Glomerular visceral epithelial cell (primary cell): ENCODE data around the gene FUCA1.
A peak's percentile ranks its signal among the peaks of the same experiment; 100 is the strongest.
"Not testable (repeated sequence)": the region's sequence is repeated elsewhere in the genome, so short reads cannot be mapped to it uniquely, and the experiment has no call there.

Experiments
- DNase-seq: peaks from one replicate; pipeline ENCODE4 v3.0.0-alpha.2; 2016; ENCODE audit errors: extremely low spot score

Gene FUCA1

DNA sequence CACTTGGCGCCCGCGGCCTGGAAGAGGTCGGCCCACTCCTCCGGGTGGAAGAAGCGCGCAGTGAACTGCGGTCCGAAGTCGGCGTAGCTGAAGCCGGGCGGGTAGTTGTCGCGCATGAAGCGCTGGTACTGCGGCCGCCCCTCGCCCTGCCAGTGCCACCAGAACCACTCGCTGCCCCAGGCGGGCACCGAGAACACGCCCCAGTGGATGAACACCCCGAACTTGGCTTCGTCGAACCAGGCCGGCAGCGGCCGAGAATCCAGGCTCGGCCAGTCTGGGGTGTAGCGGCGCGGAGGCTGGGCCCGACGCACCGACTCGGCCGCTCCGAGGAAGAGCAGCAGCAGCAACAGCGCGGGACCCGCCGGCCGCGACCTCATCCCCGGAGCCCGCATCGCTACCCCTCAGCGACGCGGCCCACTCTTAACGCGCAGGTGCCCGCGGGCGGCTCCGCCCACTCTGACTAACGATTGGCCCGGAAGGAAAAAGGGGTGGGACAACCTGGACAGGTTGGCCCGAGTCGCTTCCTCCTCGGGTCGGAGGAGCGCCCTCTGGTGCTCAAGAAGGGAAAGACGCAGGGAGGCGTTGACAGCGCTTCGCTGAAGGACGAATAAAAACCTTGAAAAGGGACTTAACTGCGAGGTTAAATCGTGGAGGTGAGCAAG, at the start of gene FUCA1:
FUCA1 (minus strand) TSS at position 396 of the 662 bp plus-strand sequence; CDS start at position 392, 4 bp downstream.
- DNase-seq = peak; percentile 95

- peak; percentile 89 for DNase-seq
Observed at GRCh38 chr1:23916209-23917131, 48.4 kb upstream of the FUCA1 start.

DNA sequence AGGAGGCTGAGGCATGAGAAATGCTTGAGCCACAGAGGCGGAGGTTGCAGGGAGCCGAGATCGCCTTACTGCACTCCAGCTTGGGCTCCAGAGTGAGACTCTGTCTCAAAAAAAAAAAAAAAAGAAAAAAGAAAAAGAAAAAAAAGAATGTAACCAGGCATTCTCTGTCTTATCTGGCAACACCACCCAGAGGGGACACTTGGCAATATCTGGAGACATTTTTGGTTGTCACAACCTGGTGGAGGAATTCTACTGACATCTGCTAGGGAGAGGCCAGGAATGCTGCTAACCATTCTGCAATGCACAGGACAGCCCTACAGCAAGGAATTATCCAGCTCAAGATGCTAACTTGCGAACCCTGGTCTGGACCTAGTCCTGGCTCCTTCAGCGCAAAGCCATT, 47.4 kb upstream of the FUCA1 start:
- no peak for DNase-seq

DNA sequence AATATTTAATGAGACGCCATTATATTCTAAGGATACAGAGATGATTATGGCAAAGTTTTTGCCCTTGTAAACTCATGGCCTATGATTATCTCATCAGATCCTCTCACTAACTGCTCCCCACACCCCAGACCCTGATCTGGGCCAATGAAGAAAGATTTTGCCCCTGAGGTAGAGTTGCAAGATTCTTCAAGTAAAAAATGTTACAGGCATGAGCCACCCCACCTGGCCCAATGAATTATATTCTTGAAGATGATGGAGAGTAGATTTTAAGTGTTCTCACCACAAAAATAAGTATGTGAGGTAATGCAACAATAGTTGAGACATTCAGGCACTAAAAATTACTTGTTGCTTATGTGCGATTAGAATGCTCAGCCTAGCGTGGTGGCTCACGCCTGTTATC, 46.8 kb upstream of the FUCA1 start:
- no peak for DNase-seq

DNA sequence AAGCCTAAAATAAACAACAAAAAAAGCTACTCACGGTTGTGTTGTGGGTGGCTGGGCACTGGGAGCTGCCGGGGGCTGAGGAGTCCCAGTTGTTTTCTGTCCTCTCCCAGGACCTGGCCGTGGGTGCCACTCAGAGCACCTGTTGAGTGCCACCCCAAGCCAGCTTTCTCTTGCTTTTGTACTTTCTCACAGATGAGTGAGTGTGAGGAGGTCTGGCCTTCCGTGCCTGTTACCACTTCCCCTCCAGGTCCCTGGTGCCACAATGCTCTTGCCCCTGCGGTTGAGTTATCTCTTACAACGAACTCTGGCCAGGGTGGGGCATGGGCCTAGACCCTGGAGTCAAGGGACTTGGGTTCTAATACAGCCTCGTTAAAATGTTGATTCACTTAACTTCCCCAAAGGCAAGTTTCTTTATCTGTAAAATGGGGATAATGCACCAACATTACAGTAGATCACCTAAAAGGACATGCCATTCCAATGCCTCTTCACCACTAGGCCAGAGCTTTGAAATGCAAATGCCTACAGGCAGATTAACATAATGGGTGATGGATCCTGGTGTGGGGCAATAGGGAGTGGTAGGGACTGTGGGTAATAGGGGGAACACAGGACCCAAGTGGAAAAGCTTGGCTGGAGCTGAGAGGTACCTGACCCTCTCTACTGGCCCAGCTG, 45.3 kb upstream of the FUCA1 start, which contains the start of gene CNR2:
CNR2 (minus strand) TSS at position 151 of the 669 bp plus-strand sequence. CDS start 37,745 bp downstream, outside the sequence.
- DNase-seq = no peak

DNA sequence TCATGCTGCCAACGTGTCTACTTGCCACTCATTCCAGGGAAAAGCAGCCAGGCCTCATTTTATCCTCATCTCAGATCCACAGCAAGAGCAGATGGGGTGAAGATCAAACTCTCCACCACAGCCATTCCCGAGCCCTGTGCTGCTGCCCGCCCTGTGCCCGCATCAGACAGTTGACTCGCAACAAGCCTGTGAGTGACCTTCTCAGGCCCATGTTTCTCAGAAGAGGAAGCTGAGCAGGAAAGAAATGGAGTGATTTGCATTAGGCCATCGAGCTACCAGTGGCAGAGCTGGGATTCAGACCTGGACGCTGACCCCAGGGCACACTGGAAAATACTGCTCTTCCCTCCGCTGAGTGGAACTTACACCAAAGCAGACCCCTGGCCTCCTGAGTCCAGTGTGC, 43.8 kb upstream of the FUCA1 start:
- no peak for DNase-seq

GRCh38 chr1:23910553-23911246, 42.6 kb upstream of the FUCA1 start:
- no peak for DNase-seq

DNA sequence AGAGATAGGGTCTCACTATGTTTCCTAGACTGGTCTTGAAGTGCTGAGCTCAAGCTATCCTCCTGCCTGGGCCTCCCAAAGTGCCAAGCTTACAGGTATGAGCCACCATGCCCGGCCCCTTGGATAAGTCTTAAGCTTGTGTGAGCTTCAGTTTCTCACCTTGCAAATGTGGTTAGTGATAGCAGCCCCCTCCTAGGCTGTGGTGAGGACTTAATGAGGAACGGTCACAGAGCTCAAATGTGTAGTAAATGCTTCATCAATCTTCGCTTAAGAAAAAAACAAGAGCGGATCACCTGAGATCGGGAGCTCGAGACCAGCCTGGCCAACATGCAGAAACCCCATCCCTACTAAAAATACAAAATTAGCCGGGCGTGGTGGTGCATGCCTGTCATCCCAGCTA, 42.1 kb upstream of the FUCA1 start:
- DNase-seq = no peak

DNA sequence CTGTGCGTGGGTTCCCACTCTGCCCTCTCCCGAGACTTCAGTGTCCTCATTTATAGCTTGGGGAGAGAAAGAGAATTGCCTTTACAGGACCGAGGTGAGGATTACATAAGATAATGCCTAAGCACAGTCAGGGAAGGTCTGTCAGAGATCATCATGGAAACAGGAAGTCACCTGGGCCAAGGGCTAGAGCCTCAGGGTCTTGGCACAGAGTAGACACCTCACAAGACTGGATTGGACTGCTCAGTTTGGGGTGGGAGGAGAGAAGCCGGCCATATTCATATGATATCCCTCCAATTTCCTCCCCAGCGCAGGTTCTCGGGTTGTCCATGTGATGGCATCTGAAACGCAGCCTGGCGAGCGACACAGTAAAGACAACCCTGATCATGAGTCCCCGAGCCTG, 41.3 kb upstream of the FUCA1 start:
- no peak for DNase-seq

DNA sequence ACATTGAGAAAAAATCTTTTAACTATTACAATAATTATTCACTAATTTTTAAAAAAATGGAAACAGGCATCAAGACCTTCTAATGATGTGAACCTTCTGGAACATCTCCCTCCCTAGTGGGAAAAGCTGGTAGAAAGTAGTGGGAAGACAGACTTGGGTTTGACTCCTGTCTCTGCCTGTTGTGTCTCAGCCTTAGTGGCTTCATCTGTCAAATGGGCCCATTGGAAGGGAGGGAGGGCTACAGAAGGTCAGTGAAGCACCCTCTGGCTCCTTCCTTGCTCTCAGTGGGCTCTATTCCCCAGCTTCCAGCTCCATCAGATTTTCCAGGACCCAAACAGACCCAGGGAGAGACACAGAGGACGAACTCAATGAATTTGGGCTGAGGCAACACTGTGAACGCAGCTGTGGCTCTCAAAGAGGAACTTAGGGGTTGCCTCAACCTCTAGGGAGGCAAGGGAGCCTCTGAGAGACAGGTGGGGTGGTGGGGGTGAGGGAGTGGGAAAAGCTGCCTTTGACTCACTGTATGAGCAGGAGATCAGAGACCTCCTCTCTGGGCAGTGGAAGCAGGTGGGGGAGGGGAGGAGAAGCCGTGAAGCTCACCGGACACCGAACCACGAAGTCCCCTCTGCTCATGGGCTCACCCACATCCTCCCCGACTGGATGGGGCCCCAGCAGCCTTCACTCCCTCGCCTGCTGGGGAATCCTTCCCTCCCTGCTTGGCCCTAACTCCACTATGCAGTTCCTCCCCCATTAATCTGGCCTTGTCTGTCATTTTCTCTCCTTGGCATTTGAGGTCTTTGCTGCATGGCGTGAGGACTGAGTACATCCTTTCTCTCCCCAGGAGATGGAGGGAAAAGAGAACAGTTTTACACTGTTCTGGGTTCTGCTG, 40.6 kb upstream of the FUCA1 start:
- DNase-seq = peak; percentile 32

DNA sequence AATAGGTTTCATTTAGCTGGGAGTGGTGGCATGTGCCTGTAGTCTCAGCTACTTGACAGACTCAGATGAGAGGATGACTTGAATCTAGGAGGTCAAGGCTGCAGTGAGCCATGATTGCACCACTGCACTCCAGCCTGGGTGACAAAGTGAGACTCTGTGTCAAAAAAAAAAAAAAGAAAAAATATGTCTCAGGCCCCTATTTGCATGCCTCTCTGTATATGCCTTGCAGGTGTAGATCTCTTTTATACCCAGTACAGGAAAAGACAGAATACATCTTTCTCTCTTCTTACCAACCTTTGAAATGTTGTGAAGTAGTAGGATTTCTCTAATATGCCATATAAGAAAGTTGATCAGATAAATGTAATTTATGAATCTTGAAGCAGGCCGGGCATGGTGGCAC, 38.6 kb upstream of the FUCA1 start:
- DNase-seq = no peak

- DNase-seq = no peak
Observed at GRCh38 chr1:23905461-23906025, 37.5 kb upstream of the FUCA1 start.

- DNase-seq = peak; percentile 38
Observed at GRCh38 chr1:23904748-23905357, 36.8 kb upstream of the FUCA1 start.

GRCh38 chr1:23903754-23904153, 35.7 kb upstream of the FUCA1 start:
- DNase-seq = no peak

DNA sequence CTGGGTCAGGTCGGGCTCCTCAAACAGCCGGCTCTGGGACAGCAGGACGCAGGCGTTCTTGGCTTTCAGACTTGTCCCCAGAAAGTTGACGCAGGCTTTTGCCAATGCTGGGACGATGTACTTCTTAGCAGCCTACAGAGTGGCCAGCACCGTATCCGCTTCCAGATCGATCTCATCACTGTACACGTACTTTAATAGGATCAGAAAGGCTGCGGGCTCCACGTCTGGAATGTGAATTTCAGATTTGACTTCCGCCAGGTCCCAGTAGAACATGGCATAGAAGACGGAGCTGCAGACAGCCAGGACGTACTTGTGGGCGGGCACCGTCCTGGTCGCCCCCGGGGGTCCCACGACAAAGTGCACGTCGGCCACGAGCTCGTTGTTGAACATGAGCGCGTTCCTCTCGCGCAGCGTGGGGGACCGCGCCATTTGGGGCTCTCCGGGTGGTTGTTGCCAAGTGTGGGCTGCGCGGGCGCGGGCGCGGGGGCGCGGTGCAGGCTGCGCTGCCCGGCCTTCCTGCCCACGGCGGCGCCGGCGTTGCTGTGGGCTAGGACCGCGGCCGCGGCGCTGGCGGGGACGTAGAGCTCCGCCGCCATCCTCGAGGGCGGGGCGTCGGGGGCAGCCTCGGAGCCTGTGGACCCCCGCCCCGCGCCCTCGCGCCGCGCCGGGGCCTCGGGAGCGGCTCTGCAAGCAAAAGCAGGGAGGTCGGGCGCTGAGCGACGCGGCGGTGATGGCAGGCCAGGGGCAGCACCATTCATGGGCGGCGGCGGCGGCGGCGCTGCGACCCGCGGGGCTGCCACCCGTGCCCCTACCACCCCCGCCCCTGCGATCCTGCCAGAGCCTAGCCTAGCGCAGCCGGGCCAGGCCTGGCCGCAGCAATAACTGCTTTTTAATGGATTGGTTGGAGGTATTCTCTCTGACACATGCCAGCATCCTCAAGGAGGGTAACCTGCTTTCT, 34.5 kb upstream of the FUCA1 start:
- DNase-seq = no peak

DNA sequence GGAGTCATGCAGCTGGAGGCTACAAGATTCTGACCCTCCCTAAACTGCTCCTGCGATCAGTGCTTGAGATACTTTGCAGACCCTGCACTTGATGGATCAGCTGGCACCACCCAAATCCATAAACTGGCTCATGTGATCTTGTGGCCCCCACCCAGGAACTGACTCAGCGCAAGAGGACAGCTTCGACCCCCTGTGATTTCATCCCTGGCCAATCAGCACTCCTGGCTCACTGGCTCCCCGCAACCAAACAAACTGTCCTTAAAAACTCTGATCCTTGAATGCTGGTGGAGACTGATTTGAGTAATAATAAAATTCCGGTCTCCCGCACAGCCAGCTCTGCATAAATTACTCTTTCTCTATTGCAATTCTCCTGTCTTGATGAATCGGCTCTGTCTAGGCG, 31.9 kb upstream of the FUCA1 start:
- DNase-seq = not testable (repeated sequence)

- no peak for DNase-seq
Observed at GRCh38 chr1:23899070-23899469, 31.0 kb upstream of the FUCA1 start.

DNA sequence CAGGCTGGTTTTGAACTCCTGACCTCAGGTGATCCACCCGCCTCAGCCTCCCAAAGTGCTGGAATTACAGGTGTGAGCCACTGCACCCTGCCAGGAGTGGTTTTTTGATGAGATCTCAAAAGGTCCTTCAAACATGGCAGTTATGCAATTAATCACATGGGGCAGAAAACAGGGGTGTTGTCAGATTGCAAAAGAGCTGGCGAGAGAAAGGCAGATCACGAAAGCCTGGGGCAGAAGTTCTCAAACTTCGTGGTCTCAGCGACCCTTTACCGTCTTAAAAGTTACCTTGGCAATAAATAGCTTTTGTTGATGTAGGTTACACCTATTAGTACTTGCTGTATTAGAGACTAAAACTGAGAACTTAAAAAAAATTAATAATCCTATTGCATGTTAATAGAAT, 29.0 kb upstream of the FUCA1 start:
- DNase-seq = no peak

DNA sequence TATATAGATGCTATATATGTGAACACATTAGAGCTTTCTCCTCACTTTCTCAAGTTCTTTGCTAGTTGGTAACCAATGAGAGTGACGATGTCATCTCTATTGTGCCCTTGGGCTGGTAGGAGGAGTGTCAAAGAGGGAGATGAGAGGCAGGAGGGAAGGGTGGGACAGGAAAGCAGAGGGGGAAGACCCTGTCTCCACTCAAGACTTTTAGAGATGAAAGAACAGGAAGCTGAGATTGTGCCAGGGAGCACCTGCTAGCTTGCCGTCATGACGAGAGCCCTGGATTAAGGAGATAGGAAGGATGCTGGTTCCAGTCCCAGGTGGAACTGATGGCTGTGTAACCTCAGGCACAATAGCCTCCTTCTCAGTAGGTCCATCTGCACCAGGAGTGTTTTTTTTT, 28.4 kb upstream of the FUCA1 start:
- DNase-seq = no peak
